Spleen (tissue), 7 donors: Measurements from ENCODE around the gene PRR15.

Experiments used
- CTCF ChIP-seq, 11 experiments: fragments of 200-600 bp in 7 of 11; fragments of 450-650 bp in 4 of 11; sonication (generic) in 4 of 11; IDR thresholded peaks in 8 of 11; conservative IDR thresholded peaks in 3 of 11; 1 replicate in 7 of 11; 2 replicates in 4 of 11; pipeline versions ENCODE4 v1.4.0 to v1.8.0; 2016 to 2021; ENCODE audit warnings: antibody characterized with exemption in 11 of 11, inconsistent platforms in 4 of 11, mild to moderate bottlenecking in 1 of 11
- POLR2A ChIP-seq, 3 donors: fragments of 450-650 bp; IDR thresholded peaks; one replicate each; pipeline ENCODE4 v1.5.1; 2017; ENCODE audit warnings: antibody characterized with exemption in 3 of 3, mild to moderate bottlenecking in 1 of 3
- donor health status: DM: no; HTN: no; CAD: no; lungs with moderate emphysema.
- donor health status: DM: no; HTN: no; CAD: no.
- donor health status: DM: no; HTN: no; CAD: no.

DNA sequence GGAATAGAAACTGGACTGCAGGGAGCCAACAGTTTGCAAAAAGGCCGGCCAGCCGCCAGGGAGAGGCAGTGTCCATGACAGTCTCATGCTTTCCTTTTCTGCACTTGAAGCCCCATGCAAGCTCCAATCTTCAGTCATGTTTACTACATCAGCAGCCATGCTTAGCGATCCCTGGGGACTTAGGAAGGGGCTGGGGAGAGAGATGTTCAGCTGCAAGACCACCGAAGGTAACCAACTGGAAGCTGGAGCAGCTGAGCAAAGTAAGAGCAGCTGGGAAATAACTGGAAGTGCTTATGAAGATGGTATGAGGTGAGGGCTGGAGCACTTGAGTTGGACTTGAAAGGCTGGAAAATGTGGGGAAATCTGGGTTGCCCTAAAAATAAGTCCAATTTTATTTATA is 37.0 kb downstream of the PRR15 start:
- TF ChIP-seq CTCF (IDR thresholded peaks at IDR 0.05 in 8 of 11, conservative IDR thresholded peaks at IDR 0.05 in 3 of 11) (no peak), POLR2A (IDR thresholded peaks at IDR 0.05) (no peak)
